HepG2 (cell line): ENCODE results near the gene SLC9A9.
"Not testable (repeated sequence)": the region's sequence is repeated elsewhere in the genome, so short reads cannot be mapped to it uniquely, and the experiment has no call there.

Experiments
- CCAR2 ChIP-seq: fragments of 200-400 bp; formaldehyde crosslinking; optimal IDR thresholded peaks from 2 replicates; pipeline ENCODE3; 2018; ENCODE audit warnings: low read depth, mild to moderate bottlenecking, low read length, moderate library complexity
- KDM2A ChIP-seq: sonication (generic); formaldehyde crosslinking; IDR thresholded peaks from 2 replicates; pipeline ENCODE4 v1.4.0; 2020; ENCODE audit warnings: low read depth, missing genetic modification reagents, borderline replicate concordance
- NR2F6 ChIP-seq, 2 experiments: IDR thresholded peaks; 2 replicates each; pipeline ENCODE4 v1.6.1; 2016; ENCODE audit warnings: antibody characterized with exemption in 1 of 2, mild to moderate bottlenecking in 1 of 2
- SRSF1 ChIP-seq: fragments of 200-400 bp; formaldehyde crosslinking; optimal IDR thresholded peaks from 2 replicates; pipeline ENCODE3; 2017; ENCODE audit warnings: mild to moderate bottlenecking, low read depth, low read length, moderate library complexity
- ZFP90 ChIP-seq: sonication (generic); formaldehyde crosslinking; IDR thresholded peaks from 2 replicates; pipeline ENCODE4 v1.8.0; 2022; ENCODE audit warnings: missing genetic modification reagents, mild to moderate bottlenecking, inconsistent platforms, borderline replicate concordance
- ZNF138 ChIP-seq: sonication (generic); formaldehyde crosslinking; IDR thresholded peaks from 2 replicates; pipeline ENCODE4 v1.5.0; 2020; ENCODE audit warnings: mild to moderate bottlenecking, low read depth, missing genetic modification reagents
- TF ChIP-seq, protein P1 (sequence below): conservative IDR thresholded peaks from 2 replicates; pipeline ENCODE4 v1.6.1; 2018; ENCODE audit warnings: missing genetic modification reagents
- TF ChIP-seq, protein P2 (sequence below): sonication (generic); formaldehyde crosslinking; IDR thresholded peaks from 2 replicates; pipeline ENCODE4 v1.5.0; 2020; ENCODE audit warnings: mild to moderate bottlenecking, missing genetic modification reagents, moderate library complexity
- TF ChIP-seq, protein P3 (sequence below): sonication (generic); formaldehyde crosslinking; IDR thresholded peaks from 2 replicates; pipeline ENCODE4 v1.4.0; 2020; ENCODE audit warnings: mild to moderate bottlenecking, missing genetic modification reagents

DNA sequence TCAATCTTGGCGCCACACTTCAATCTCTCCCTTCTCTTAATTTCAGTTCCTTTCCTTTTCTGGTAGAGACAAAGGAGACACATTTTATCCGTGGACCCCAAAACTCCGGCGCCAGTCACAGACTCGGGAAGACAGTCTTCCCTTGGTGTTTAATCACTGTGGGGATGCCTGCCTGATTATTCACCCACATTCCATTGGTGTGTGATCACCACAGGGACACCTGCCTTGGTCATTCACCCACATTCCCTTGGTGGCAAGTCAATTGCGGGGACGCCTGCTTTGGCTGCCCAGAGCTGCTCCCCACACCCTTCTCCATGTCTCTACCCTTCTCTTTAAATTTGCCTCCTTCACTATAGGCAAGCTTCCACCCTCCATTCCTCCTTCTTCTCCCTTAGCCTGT, 50.1 kb downstream of the SLC9A9 start:
- not testable (repeated sequence) for TF ChIP-seq ZFP90; KDM2A (CRISPR knock-in tag); SRSF1; NR2F6 (IDR thresholded peaks at IDR 0.05); NR2F6 (CRISPR knock-in tag; IDR thresholded peaks at IDR 0.05); CCAR2; ZNF138 (CRISPR knock-in tag)
- TF ChIP-seq, protein P1, sequence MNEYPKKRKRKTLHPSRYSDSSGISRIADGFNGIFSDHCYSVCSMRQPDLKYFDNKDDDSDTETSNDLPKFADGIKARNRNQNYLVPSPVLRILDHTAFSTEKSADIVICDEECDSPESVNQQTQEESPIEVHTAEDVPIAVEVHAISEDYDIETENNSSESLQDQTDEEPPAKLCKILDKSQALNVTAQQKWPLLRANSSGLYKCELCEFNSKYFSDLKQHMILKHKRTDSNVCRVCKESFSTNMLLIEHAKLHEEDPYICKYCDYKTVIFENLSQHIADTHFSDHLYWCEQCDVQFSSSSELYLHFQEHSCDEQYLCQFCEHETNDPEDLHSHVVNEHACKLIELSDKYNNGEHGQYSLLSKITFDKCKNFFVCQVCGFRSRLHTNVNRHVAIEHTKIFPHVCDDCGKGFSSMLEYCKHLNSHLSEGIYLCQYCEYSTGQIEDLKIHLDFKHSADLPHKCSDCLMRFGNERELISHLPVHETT, result not testable (repeated sequence)
- TF ChIP-seq, protein P2, sequence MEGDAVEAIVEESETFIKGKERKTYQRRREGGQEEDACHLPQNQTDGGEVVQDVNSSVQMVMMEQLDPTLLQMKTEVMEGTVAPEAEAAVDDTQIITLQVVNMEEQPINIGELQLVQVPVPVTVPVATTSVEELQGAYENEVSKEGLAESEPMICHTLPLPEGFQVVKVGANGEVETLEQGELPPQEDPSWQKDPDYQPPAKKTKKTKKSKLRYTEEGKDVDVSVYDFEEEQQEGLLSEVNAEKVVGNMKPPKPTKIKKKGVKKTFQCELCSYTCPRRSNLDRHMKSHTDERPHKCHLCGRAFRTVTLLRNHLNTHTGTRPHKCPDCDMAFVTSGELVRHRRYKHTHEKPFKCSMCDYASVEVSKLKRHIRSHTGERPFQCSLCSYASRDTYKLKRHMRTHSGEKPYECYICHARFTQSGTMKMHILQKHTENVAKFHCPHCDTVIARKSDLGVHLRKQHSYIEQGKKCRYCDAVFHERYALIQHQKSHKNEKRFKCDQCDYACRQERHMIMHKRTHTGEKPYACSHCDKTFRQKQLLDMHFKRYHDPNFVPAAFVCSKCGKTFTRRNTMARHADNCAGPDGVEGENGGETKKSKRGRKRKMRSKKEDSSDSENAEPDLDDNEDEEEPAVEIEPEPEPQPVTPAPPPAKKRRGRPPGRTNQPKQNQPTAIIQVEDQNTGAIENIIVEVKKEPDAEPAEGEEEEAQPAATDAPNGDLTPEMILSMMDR (CRISPR knock-in tag), result not testable (repeated sequence)
- TF ChIP-seq, protein P3, sequence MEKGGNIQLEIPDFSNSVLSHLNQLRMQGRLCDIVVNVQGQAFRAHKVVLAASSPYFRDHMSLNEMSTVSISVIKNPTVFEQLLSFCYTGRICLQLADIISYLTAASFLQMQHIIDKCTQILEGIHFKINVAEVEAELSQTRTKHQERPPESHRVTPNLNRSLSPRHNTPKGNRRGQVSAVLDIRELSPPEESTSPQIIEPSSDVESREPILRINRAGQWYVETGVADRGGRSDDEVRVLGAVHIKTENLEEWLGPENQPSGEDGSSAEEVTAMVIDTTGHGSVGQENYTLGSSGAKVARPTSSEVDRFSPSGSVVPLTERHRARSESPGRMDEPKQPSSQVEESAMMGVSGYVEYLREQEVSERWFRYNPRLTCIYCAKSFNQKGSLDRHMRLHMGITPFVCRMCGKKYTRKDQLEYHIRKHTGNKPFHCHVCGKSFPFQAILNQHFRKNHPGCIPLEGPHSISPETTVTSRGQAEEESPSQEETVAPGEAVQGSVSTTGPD (CRISPR knock-in tag), result not testable (repeated sequence)
